HG03196 (cell line): ENCODE results near the gene KRTAP4-8.
"Not testable (repeated sequence)": the region's sequence is repeated elsewhere in the genome, so short reads cannot be mapped to it uniquely, and the experiment has no call there.

Source experiments
- ATAC-seq: cut with Tn5 transposase; IDR thresholded peaks from one replicate; pipeline ENCODE4 v1.9.1; 2021; ENCODE audit not compliant: unreplicated experiment

The KRTAP4-8 gene

GRCh38 chr17:41098042-41098441 is at the start of gene KRTAP4-8:
TSS of gene KRTAP4-8 (minus strand) at chr17:41098142. CDS start at chr17:41098084, 58 bp downstream.
- no peak for ATAC-seq

GRCh38 chr17:41145261-41145660 is 47.3 kb upstream of the KRTAP4-8 start:
- ATAC-seq: no peak

GRCh38 chr17:41144846-41145245 is 46.9 kb upstream of the KRTAP4-8 start:
- no peak for ATAC-seq

GRCh38 chr17:41141361-41141760 is 43.4 kb upstream of the KRTAP4-8 start:
- no peak for ATAC-seq

- no peak for ATAC-seq
Observed at GRCh38 chr17:41140360-41141131, 42.6 kb upstream of the KRTAP4-8 start, which contains the start of gene KRTAP4-6. TSS of gene KRTAP4-6 (minus strand) at chr17:41140544. CDS start at chr17:41140487, 57 bp downstream.

GRCh38 chr17:41139865-41140264 is 41.9 kb upstream of the KRTAP4-8 start:
- ATAC-seq: not testable (repeated sequence)

GRCh38 chr17:41133880-41134735 is 36.2 kb upstream of the KRTAP4-8 start:
- ATAC-seq: no peak

GRCh38 chr17:41131979-41132378 is 34.0 kb upstream of the KRTAP4-8 start:
- no peak for ATAC-seq

GRCh38 chr17:41127371-41127770 is 29.4 kb upstream of the KRTAP4-8 start:
- no peak for ATAC-seq

GRCh38 chr17:41126412-41126811 is 28.5 kb upstream of the KRTAP4-8 start:
- no peak for ATAC-seq

GRCh38 chr17:41125064-41125463 is 27.1 kb upstream of the KRTAP4-8 start:
- ATAC-seq: no peak

GRCh38 chr17:41123991-41124371 is 26.0 kb upstream of the KRTAP4-8 start, which contains the start of gene KRTAP4-12:
TSS of gene KRTAP4-12 (minus strand) at chr17:41124182. CDS start at chr17:41124122, 60 bp downstream.
- ATAC-seq: not testable (repeated sequence)

GRCh38 chr17:41123292-41123990 is 25.5 kb upstream of the KRTAP4-8 start:
- not testable (repeated sequence) for ATAC-seq

- ATAC-seq: no peak
Observed at GRCh38 chr17:41121742-41122141, 23.8 kb upstream of the KRTAP4-8 start.

- not testable (repeated sequence) for ATAC-seq
Observed at GRCh38 chr17:41119696-41120690, 22.1 kb upstream of the KRTAP4-8 start.

- no peak for ATAC-seq
Observed at GRCh38 chr17:41118721-41119120, 20.8 kb upstream of the KRTAP4-8 start.

- not testable (repeated sequence) for ATAC-seq
Observed at GRCh38 chr17:41117846-41118386, 20.0 kb upstream of the KRTAP4-8 start, which contains the start of gene KRTAP4-11. TSS of gene KRTAP4-11 (minus strand) at chr17:41118373. CDS start at chr17:41118315, 58 bp downstream.

GRCh38 chr17:41116297-41116696 is 18.4 kb upstream of the KRTAP4-8 start:
- ATAC-seq: no peak

GRCh38 chr17:41111151-41111885 is 13.4 kb upstream of the KRTAP4-8 start:
- no peak for ATAC-seq
